ENCODE data around the gene RIN2.

RIN2 gene

DNA sequence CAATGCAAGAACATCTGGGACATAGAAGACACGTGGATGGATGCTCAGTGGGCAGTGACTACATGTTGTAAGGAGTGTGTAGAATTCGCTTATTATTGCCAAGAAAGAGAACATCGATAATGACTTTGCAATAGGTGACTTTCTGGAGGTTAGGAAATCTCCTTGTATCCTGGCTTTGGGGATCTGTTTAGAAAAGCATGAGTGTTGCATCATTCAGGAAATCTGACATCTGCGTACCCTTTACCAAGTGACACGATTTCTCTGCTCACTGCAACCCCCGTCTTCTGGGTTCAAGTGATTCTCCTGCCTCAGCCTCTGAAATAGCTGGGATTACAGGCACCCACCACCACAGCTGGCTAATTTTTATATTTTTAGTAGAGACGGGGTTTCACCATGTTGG, 23.2 kb downstream of the RIN2 start:
- no peak for ATAC-seq
- TF ChIP-seq, protein P1, sequence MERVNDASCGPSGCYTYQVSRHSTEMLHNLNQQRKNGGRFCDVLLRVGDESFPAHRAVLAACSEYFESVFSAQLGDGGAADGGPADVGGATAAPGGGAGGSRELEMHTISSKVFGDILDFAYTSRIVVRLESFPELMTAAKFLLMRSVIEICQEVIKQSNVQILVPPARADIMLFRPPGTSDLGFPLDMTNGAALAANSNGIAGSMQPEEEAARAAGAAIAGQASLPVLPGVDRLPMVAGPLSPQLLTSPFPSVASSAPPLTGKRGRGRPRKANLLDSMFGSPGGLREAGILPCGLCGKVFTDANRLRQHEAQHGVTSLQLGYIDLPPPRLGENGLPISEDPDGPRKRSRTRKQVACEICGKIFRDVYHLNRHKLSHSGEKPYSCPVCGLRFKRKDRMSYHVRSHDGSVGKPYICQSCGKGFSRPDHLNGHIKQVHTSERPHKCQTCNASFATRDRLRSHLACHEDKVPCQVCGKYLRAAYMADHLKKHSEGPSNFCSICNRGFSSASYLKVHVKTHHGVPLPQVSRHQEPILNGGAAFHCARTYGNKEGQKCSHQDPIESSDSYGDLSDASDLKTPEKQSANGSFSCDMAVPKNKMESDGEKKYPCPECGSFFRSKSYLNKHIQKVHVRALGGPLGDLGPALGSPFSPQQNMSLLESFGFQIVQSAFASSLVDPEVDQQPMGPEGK (CRISPR knock-in tag; IDR thresholded peaks at IDR 0.05; ENCODE audit: borderline replicate concordance): no peak
- TF ChIP-seq ARNTL (CRISPR knock-in tag; IDR thresholded peaks at IDR 0.05; ENCODE audit: borderline replicate concordance, low read depth): no peak

DNA sequence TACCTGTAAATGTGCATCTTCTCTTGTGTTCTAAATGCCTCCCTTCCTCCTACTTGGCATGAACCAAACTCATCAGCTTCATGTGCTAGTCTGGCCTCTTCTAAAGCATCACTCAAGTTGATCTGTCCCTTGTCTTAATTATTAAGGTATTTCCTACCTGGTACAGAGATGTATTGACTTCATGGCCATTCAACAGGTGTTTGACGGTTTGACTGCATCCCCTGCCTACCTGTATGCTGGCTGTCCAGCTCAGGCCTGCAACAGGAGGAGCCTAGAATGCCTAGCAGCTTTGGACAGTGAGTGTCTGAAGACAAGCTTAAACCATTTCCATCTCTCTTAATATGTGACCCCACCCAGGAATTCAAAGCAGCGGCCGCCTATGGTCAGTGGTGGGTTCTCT, 24.6 kb downstream of the RIN2 start:
- no peak for ATAC-seq
- TF ChIP-seq, protein P2, sequence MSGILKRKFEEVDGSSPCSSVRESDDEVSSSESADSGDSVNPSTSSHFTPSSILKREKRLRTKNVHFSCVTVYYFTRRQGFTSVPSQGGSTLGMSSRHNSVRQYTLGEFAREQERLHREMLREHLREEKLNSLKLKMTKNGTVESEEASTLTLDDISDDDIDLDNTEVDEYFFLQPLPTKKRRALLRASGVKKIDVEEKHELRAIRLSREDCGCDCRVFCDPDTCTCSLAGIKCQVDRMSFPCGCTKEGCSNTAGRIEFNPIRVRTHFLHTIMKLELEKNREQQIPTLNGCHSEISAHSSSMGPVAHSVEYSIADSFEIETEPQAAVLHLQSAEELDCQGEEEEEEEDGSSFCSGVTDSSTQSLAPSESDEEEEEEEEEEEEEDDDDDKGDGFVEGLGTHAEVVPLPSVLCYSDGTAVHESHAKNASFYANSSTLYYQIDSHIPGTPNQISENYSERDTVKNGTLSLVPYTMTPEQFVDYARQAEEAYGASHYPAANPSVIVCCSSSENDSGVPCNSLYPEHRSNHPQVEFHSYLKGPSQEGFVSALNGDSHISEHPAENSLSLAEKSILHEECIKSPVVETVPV (CRISPR knock-in tag; IDR thresholded peaks at IDR 0.05): no peak
- no peak for TF ChIP-seq ARNTL (CRISPR knock-in tag; IDR thresholded peaks at IDR 0.05; ENCODE audit: borderline replicate concordance, low read depth)
- TF ChIP-seq, protein P3, sequence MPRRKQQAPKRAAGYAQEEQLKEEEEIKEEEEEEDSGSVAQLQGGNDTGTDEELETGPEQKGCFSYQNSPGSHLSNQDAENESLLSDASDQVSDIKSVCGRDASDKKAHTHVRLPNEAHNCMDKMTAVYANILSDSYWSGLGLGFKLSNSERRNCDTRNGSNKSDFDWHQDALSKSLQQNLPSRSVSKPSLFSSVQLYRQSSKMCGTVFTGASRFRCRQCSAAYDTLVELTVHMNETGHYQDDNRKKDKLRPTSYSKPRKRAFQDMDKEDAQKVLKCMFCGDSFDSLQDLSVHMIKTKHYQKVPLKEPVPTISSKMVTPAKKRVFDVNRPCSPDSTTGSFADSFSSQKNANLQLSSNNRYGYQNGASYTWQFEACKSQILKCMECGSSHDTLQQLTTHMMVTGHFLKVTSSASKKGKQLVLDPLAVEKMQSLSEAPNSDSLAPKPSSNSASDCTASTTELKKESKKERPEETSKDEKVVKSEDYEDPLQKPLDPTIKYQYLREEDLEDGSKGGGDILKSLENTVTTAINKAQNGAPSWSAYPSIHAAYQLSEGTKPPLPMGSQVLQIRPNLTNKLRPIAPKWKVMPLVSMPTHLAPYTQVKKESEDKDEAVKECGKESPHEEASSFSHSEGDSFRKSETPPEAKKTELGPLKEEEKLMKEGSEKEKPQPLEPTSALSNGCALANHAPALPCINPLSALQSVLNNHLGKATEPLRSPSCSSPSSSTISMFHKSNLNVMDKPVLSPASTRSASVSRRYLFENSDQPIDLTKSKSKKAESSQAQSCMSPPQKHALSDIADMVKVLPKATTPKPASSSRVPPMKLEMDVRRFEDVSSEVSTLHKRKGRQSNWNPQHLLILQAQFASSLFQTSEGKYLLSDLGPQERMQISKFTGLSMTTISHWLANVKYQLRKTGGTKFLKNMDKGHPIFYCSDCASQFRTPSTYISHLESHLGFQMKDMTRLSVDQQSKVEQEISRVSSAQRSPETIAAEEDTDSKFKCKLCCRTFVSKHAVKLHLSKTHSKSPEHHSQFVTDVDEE (CRISPR knock-in tag; IDR thresholded peaks at IDR 0.05): no peak
- no peak for TF ChIP-seq OSR1 (CRISPR knock-in tag; IDR thresholded peaks at IDR 0.05)
- no peak for TF ChIP-seq ISL1 (CRISPR knock-in tag; IDR thresholded peaks at IDR 0.05)
- no peak for TF ChIP-seq SNAI2 (CRISPR knock-in tag; IDR thresholded peaks at IDR 0.05)
- no peak for TF ChIP-seq PPARA (CRISPR knock-in tag; IDR thresholded peaks at IDR 0.05; ENCODE audit: borderline replicate concordance)

DNA sequence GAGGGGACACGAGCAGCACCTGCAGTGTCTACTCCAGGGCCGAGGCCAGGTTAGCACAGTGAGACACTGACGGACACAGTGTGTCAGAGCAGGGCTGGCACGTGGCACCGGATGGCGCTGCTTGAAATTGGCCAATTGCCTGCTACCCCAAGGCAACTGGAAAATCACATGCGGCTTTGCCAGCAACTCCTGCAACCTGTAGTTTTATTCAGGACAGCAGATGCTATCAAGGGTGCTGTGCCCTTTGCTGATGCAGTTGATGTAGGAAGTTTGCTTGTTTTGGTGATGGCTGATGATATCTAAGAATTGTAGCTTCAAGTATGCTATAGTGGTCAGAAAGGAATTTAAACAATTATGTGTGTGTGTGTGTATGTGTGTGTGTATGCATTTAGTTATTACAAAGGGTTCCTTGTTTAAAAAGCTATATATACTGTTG, 25.9 kb downstream of the RIN2 start:
- 0 out of 2 replicates have a peak, but pooled peaks have one; percentile 49 for TF ChIP-seq ZFP3 (CRISPR knock-in tag; IDR thresholded peaks at IDR 0.05)
- no peak for TF ChIP-seq ZNF70 (CRISPR knock-in tag; IDR thresholded peaks at IDR 0.05)
- no peak for TF ChIP-seq PPARA (CRISPR knock-in tag; IDR thresholded peaks at IDR 0.05; ENCODE audit: borderline replicate concordance)
- peak; percentile 45; the same call in 1 of the 2 replicates for TF ChIP-seq ISL1 (CRISPR knock-in tag; IDR thresholded peaks at IDR 0.05)
- no peak for TF ChIP-seq ESRRG (CRISPR knock-in tag; IDR thresholded peaks at IDR 0.05)
- ATAC-seq: peak; percentile 78

DNA sequence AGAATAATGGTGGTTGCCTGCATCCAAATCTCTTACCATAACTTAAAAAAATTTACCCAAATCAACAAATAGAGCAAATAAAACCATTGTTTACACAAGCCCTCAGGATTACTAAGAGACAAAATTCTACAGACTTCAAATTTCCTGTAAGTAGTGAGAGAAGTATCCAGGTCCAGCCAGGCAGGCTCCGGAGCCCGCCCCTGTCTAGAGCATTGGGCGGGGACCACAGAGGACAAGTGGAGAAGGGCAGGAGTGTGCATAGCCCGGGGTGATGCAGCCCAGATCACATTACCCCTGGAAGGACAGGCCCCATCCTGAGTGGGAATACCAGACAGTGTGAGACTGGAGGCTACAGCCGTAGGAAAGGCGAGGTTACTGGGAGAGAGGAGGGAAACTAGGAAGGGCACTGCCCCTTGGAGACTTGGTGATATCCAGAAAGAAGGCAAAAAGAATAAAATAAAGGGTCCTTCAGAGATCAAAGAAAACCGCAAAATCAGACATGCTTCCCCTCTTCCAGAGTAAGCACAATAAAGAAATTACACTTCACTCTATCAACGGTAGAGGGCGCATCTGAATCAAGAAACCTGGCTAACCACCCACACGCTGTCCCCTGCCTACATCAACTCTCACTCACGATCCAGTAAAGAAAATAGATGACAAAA, 26.6 kb downstream of the RIN2 start:
- peak; percentile 92 for ATAC-seq
- TF ChIP-seq, protein P2 (CRISPR knock-in tag; IDR thresholded peaks at IDR 0.05): no peak
- TF ChIP-seq TCF4 (CRISPR knock-in tag; IDR thresholded peaks at IDR 0.05; ENCODE audit: borderline replicate concordance): no peak
- TF ChIP-seq ZC3H10 (CRISPR knock-in tag; IDR thresholded peaks at IDR 0.05): no peak
- TF ChIP-seq, protein P3 (CRISPR knock-in tag; IDR thresholded peaks at IDR 0.05): no peak
- TF ChIP-seq GLIS3 (CRISPR knock-in tag; IDR thresholded peaks at IDR 0.05): no peak

Measured in SK-N-SH treated with all-trans-retinoic acid at 6 μM for 48 hours (cell line).